ENCODE measurements around the gene SMARCC1. TPM values are rescaled to one million over a fixed set of nuclear protein-coding genes. Genes with fewer than 3 reads are reported as not detected.
"Not testable (repeated sequence)": the region's sequence is repeated elsewhere in the genome, so short reads cannot be mapped to it uniquely, and the experiment has no call there.

The SMARCC1 gene
- total RNA-seq, 1 donor from 2014 or later, result 136 TPM

DNA sequence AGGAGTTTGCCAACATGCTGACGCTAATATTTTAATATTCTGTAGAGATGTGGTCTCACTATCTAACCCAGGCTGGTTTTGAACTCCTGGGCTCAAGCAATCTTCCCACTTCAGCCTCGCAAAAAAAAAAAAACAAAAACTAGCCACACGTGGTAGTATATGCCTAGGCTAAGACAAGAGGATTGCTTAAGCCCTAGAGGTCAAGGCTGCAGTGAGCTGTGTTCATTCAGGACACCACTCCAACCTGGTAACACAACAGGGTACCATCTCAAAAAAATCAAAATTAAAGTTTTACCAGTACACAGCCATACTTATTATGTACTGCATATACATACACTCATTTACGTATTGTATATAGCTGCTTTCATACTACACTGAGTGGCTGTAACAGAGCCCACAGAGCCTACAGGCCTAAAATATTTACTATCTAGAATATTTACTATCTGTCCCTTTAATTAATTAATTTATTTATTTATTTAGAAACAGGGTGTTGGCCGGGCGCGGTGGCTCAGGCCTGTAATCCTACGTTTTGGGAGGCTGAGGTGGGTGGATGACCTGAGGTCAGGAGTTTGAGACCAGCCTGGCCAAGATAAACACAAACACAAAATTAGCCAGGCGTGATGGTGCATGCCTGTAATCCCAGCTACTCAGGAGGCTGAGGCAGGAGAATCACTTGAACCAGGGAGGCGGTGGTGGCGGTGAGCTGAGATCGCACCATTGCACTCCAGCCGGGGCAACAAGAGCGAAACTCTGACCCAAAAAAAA is 23.2 kb downstream of the SMARCC1 start:
- Mint-ChIP-seq H3K27ac (no peak overlapping the region), H3K4me3 (no peak overlapping the region), H3K27me3 (ENCODE audit: insufficient read depth) (no peaks in the 10 kb centered on the region), H3K9me3 (no peaks in the 10 kb centered on the region), H3K36me3 (ENCODE audit: low read depth) (peaks cover 10% of the 10 kb centered on the region), H3K4me1 (ENCODE audit: low read depth) (peaks cover 19% of the 10 kb centered on the region)
- intact Hi-C loops (cut with micrococcal nuclease), result no loop called here
- no peak for DNase-seq (ENCODE audit: low spot score)

GRCh38 chr3:47752716-47753115 is 29.0 kb downstream of the SMARCC1 start:
- intact Hi-C loops (cut with micrococcal nuclease), result no loop called here

DNA sequence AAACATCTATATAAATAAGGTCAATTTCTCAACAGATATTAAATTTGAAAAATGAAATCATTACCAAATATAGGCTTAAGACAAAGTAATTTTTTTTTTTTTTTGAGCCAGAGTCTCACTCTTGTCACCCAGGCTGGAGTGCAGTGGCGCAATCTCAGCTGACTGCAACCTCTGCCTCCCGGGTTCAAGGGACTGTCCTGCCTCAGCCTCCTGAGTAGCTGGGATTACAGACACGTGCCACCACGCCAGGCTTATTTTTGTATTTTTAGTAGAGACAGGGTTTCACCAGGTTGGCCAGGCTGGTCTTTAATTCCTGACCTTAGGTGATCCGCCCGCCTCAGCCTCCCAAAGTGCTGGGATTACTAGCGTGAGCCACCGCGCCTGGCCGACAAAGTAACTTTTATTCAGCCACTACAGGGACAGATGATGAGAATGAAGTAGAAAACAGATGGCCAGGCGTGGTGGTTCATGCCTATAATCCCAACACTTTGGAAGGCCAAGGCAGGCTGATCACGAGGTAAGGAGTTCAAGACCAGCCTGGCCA is 30.8 kb downstream of the SMARCC1 start:
- H3K9me3 Mint-ChIP-seq; H3K36me3 Mint-ChIP-seq (ENCODE audit: low read depth); DNase-seq (ENCODE audit: low spot score); H3K27ac Mint-ChIP-seq; H3K4me3 Mint-ChIP-seq; H3K4me1 Mint-ChIP-seq (ENCODE audit: low read depth); intact Hi-C loops (cut with micrococcal nuclease); H3K27me3 Mint-ChIP-seq (ENCODE audit: insufficient read depth): not testable (repeated sequence)

More at GRCh38 chr3:47752716-47753115, 29.0 kb downstream of the SMARCC1 start:
- Mint-ChIP-seq H3K36me3 (ENCODE audit: low read depth) (peaks cover 6% of the 10 kb centered on the region), H3K4me1 (ENCODE audit: low read depth) (peaks cover 7% of the 10 kb centered on the region), H3K9me3 (peaks cover 4% of the 10 kb centered on the region), H3K27ac (no peak overlapping the region), H3K4me3 (no peak overlapping the region), H3K27me3 (ENCODE audit: insufficient read depth) (no peaks in the 10 kb centered on the region)
- no peak for DNase-seq (ENCODE audit: low spot score)

GRCh38 chr3:47747558-47747957 is 34.1 kb downstream of the SMARCC1 start:
- Mint-ChIP-seq H3K9me3 (peaks cover 4% of the 10 kb centered on the region), H3K4me1 (ENCODE audit: low read depth) (peaks cover 9% of the 10 kb centered on the region), H3K27me3 (ENCODE audit: insufficient read depth) (no peaks in the 10 kb centered on the region), H3K36me3 (ENCODE audit: low read depth) (peaks cover 13% of the 10 kb centered on the region), H3K27ac (no peak overlapping the region), H3K4me3 (no peak overlapping the region)
- intact Hi-C loops (cut with micrococcal nuclease), result no loop called here
- DNase-seq (ENCODE audit: low spot score), result no peak

DNA sequence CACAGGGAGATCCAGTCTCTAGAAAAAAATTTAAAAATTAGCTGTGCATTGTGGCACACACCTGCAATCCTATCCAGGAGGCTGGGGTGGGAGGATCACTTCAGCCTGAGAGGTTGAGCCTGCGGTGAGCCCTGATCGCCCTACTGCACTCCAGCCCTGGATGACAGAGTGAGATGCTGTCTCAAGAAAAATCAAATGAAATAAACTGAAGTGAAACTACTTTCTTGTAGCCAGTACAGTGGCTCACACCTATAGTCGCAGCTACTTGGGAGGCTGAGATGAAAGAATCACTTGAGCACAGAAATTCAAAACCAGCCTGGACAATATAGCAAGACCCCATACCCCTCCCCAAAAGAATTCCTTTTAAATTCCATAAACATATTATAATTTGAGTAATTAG is 35.4 kb downstream of the SMARCC1 start:
- Mint-ChIP-seq H3K27ac (no peak overlapping the region), H3K4me1 (ENCODE audit: low read depth) (peaks cover 17% of the 10 kb centered on the region)

DNA sequence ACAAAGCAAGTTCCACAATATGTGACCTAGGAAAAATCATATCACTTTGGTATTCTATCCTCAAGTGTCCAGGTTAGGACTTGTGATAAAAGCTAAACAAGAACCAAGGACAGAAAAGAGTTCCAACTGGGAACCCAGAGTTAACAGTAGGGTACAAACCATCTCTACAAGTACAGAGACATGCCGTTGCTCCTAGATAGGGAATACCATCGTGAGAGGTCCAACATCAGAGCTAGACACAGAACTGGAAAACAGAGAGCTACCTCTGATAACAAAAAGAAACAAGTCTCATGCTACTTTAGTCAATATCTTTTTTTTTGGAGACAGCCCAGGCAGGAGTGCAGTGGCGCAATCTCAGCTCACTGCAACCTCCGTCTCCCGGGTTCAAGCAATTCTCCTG is 37.8 kb downstream of the SMARCC1 start:
- no peak for DNase-seq (ENCODE audit: low spot score)
- H3K9me3 Mint-ChIP-seq, result no peaks in the 10 kb centered on the region
- no peaks in the 10 kb centered on the region for H3K27me3 Mint-ChIP-seq (ENCODE audit: insufficient read depth)
- H3K4me1 Mint-ChIP-seq (ENCODE audit: low read depth), result peaks cover 17% of the 10 kb centered on the region
- H3K4me3 Mint-ChIP-seq, result no peak overlapping the region
- intact Hi-C loops (cut with micrococcal nuclease), result no loop called here
- peaks cover 11% of the 10 kb centered on the region for H3K36me3 Mint-ChIP-seq (ENCODE audit: low read depth)
- no peak overlapping the region for H3K27ac Mint-ChIP-seq

More for the DNA sequence above, 35.4 kb downstream of the SMARCC1 start:
- H3K36me3 Mint-ChIP-seq (ENCODE audit: low read depth), result peaks cover 16% of the 10 kb centered on the region
- no peaks in the 10 kb centered on the region for H3K27me3 Mint-ChIP-seq (ENCODE audit: insufficient read depth)
- peaks cover 4% of the 10 kb centered on the region for H3K9me3 Mint-ChIP-seq
- intact Hi-C loops (cut with micrococcal nuclease), result no loop called here
- no peak for DNase-seq (ENCODE audit: low spot score)
- no peak overlapping the region for H3K4me3 Mint-ChIP-seq

DNA sequence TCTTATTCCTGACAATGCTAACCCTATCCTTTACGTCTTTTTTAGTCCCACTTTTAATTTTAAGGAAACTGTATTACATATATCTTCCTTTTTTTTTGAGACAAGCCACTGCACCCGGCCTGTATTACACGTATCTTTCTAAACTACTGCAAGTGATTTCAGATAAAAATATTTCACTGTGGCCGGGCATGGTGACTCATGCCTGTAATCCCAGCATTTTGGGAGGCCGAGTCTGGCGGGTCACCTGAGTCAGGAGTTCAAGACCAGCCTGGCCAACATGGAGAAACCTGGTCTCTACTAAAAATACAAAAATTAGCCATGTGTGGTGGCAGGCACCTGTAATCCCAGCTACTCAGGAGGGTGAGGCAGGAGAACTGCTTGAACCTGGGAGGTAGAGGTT is 38.3 kb downstream of the SMARCC1 start:
- intact Hi-C loops (cut with micrococcal nuclease); H3K4me3 Mint-ChIP-seq; H3K27ac Mint-ChIP-seq; DNase-seq (ENCODE audit: low spot score); H3K9me3 Mint-ChIP-seq; H3K27me3 Mint-ChIP-seq (ENCODE audit: insufficient read depth): not testable (repeated sequence)
- Mint-ChIP-seq H3K36me3 (ENCODE audit: low read depth) (peaks cover 11% of the 10 kb centered on the region), H3K4me1 (ENCODE audit: low read depth) (peaks cover 17% of the 10 kb centered on the region)

- Mint-ChIP-seq H3K36me3 (ENCODE audit: low read depth) (peaks cover 14% of the 10 kb centered on the region), H3K27ac (no peak overlapping the region), H3K4me3 (no peak overlapping the region), H3K4me1 (ENCODE audit: low read depth) (peaks cover 17% of the 10 kb centered on the region), H3K27me3 (ENCODE audit: insufficient read depth) (no peaks in the 10 kb centered on the region), H3K9me3 (no peaks in the 10 kb centered on the region)
- no peak for DNase-seq (ENCODE audit: low spot score)
- intact Hi-C loops (cut with micrococcal nuclease), result no loop called here
Observed at GRCh38 chr3:47741925-47742324, 39.8 kb downstream of the SMARCC1 start.

- Mint-ChIP-seq H3K9me3 (no peaks in the 10 kb centered on the region), H3K27ac (no peak overlapping the region), H3K4me3 (no peak overlapping the region), H3K27me3 (ENCODE audit: insufficient read depth) (no peaks in the 10 kb centered on the region), H3K4me1 (ENCODE audit: low read depth) (peaks cover 7% of the 10 kb centered on the region), H3K36me3 (ENCODE audit: low read depth) (peaks cover 36% of the 10 kb centered on the region)
- DNase-seq (ENCODE audit: low spot score), result no peak
- intact Hi-C loops (cut with micrococcal nuclease), result no loop called here
Observed at GRCh38 chr3:47732143-47732542, 49.5 kb downstream of the SMARCC1 start.

- no peak overlapping the region for H3K27ac Mint-ChIP-seq
- H3K36me3 Mint-ChIP-seq (ENCODE audit: low read depth), result peaks cover 35% of the 10 kb centered on the region
- no peaks in the 10 kb centered on the region for H3K27me3 Mint-ChIP-seq (ENCODE audit: insufficient read depth)
- H3K9me3 Mint-ChIP-seq, result no peaks in the 10 kb centered on the region
- no peak overlapping the region for H3K4me3 Mint-ChIP-seq
- H3K4me1 Mint-ChIP-seq (ENCODE audit: low read depth), result peaks cover 7% of the 10 kb centered on the region
- no peak for DNase-seq (ENCODE audit: low spot score)
- intact Hi-C loops (cut with micrococcal nuclease), result no loop called here
Observed at GRCh38 chr3:47731061-47731460, 50.6 kb downstream of the SMARCC1 start.

- peaks cover 5% of the 10 kb centered on the region for H3K4me1 Mint-ChIP-seq (ENCODE audit: low read depth)
- no peaks in the 10 kb centered on the region for H3K27me3 Mint-ChIP-seq (ENCODE audit: insufficient read depth)
- H3K4me3 Mint-ChIP-seq, result no peak overlapping the region
- no peak for DNase-seq (ENCODE audit: low spot score)
- no peak overlapping the region for H3K27ac Mint-ChIP-seq
- no peaks in the 10 kb centered on the region for H3K9me3 Mint-ChIP-seq
- H3K36me3 Mint-ChIP-seq (ENCODE audit: low read depth), result peaks cover 9% of the 10 kb centered on the region
- intact Hi-C loops (cut with micrococcal nuclease), result no loop called here
Observed at GRCh38 chr3:47722859-47723258, 58.8 kb downstream of the SMARCC1 start.

- peaks cover 30% of the 10 kb centered on the region for H3K36me3 Mint-ChIP-seq (ENCODE audit: low read depth)
- intact Hi-C loops (cut with micrococcal nuclease); H3K27ac Mint-ChIP-seq; H3K27me3 Mint-ChIP-seq (ENCODE audit: insufficient read depth); H3K9me3 Mint-ChIP-seq; DNase-seq (ENCODE audit: low spot score); H3K4me3 Mint-ChIP-seq: not testable (repeated sequence)
- H3K4me1 Mint-ChIP-seq (ENCODE audit: low read depth), result peaks cover 11% of the 10 kb centered on the region
Observed at GRCh38 chr3:47717448-47717847, 64.2 kb downstream of the SMARCC1 start.

DNA sequence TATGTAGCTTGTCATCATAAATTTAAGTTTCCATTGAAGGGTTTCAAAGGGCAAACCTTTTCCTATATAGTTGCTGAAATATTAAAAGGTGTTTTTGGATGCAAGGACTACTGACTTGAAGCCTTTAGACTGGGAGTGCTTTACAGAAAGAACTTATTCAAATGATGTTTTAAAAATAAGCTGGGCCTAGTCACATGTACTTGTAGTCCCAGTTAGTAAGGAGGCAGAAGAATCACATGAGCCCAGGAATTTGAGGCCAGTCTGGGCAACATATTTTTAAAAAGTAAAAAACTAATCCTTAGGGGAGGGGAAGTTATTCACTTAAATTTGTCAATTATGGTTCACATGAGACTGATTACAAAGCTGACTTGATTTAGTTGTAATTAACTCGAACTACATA is 65.0 kb downstream of the SMARCC1 start:
- H3K4me1 Mint-ChIP-seq (ENCODE audit: low read depth), result peaks cover 11% of the 10 kb centered on the region

More for the DNA sequence above, 65.0 kb downstream of the SMARCC1 start:
- no peaks in the 10 kb centered on the region for H3K9me3 Mint-ChIP-seq
- no peak for DNase-seq (ENCODE audit: low spot score)
- H3K4me3 Mint-ChIP-seq, result no peak overlapping the region
- H3K36me3 Mint-ChIP-seq (ENCODE audit: low read depth), result peaks cover 31% of the 10 kb centered on the region
- no peaks in the 10 kb centered on the region for H3K27me3 Mint-ChIP-seq (ENCODE audit: insufficient read depth)
- H3K27ac Mint-ChIP-seq, result no peak overlapping the region
- intact Hi-C loops (cut with micrococcal nuclease), result no loop called here
